ENCODE data around the gene ANKRD9. TPM values are rescaled to one million over a fixed set of nuclear protein-coding genes. Genes with fewer than 3 reads are reported as not detected.
A peak's percentile ranks its signal among the peaks of the same experiment; 100 is the strongest.

The ANKRD9 gene
- total RNA-seq, 1 donor from 2014 or later, result 10.8 TPM

GRCh38 chr14:102517392-102518062, 8.0 kb upstream of the ANKRD9 start:
- Histone ChIP-seq H2AFZ (replicated peaks) (peak overlapping the region; percentile 95), H4K20me1 (ENCODE audit: low read depth) (no peaks in the 10 kb centered on the region), H3K36me3 (no peaks in the 10 kb centered on the region), H3K9me3 (ENCODE audit: low read depth) (no peaks in the 10 kb centered on the region), H3F3A (ENCODE audit: low read depth) (peaks cover 21% of the 10 kb centered on the region), H3K4me2 (peak overlapping the region; percentile 81), H3K27me3 (peaks cover 15% of the 10 kb centered on the region), H3K9ac (no peak overlapping the region), H3K27ac (no peak overlapping the region), H3K79me2 (ENCODE audit: low read depth) (no peaks in the 10 kb centered on the region), H3K4me3 (peak overlapping the region; percentile 81), H3K4me1 (no peaks in the 10 kb centered on the region)
- no peak for TF ChIP-seq EZH2 (IDR thresholded peaks at IDR 0.05)
- no peak for TF ChIP-seq CTCF (IDR thresholded peaks at IDR 0.05)
- TF ChIP-seq EZH2phosphoT487 (IDR thresholded peaks at IDR 0.05), result no peak
- Mint-ChIP-seq H3K9me3 (no peaks in the 10 kb centered on the region), H3K4me3 (peak overlapping the region; percentile 83), H3K27ac (peak overlapping the region; percentile 72), H3K27me3 (ENCODE audit: insufficient read depth, low read depth) (peaks cover 9% of the 10 kb centered on the region), H3K4me1 (peaks cover 4% of the 10 kb centered on the region), H3K36me3 (no peaks in the 10 kb centered on the region)
- peak; percentile 64 for DNase-seq (ENCODE audit: low spot score)

GRCh38 chr14:102516531-102517391, 7.2 kb upstream of the ANKRD9 start:
- no peak overlapping the region for H3K27ac ChIP-seq
- TF ChIP-seq CTCF (IDR thresholded peaks at IDR 0.05) (peak; percentile 81), EZH2 (IDR thresholded peaks at IDR 0.05) (no peak)
- H3K4me2 ChIP-seq, result peak overlapping the region; percentile 81
- H3K36me3 ChIP-seq, result no peaks in the 10 kb centered on the region
- Mint-ChIP-seq H3K27me3 (ENCODE audit: insufficient read depth, low read depth) (peaks cover 9% of the 10 kb centered on the region), H3K36me3 (no peaks in the 10 kb centered on the region), H3K9me3 (no peaks in the 10 kb centered on the region), H3K27ac (peak overlapping the region; percentile 89), H3K4me1 (peaks cover 11% of the 10 kb centered on the region), H3K4me3 (peak overlapping the region; percentile 92)
- H3K79me2 ChIP-seq (ENCODE audit: low read depth), result no peaks in the 10 kb centered on the region
- no peaks in the 10 kb centered on the region for H3K9me3 ChIP-seq (ENCODE audit: low read depth)
- H3K4me1 ChIP-seq, result no peaks in the 10 kb centered on the region
- DNase-seq (ENCODE audit: low spot score), result peak; percentile 83
- no peak overlapping the region for H3K9ac ChIP-seq
- H3K27me3 ChIP-seq, result peaks cover 15% of the 10 kb centered on the region
- peak overlapping the region; percentile 81 for H3K4me3 ChIP-seq
- peaks cover 24% of the 10 kb centered on the region for H3F3A ChIP-seq (ENCODE audit: low read depth)
- H2AFZ ChIP-seq (replicated peaks), result peak overlapping the region; percentile 95
- no peaks in the 10 kb centered on the region for H4K20me1 ChIP-seq (ENCODE audit: low read depth)

GRCh38 chr14:102514987-102515733, 5.6 kb upstream of the ANKRD9 start:
- Histone ChIP-seq H3K4me2 (no peak overlapping the region), H3K27me3 (peaks cover 15% of the 10 kb centered on the region), H3K27ac (no peak overlapping the region), H3K4me3 (no peak overlapping the region), H3K9me3 (ENCODE audit: low read depth) (no peaks in the 10 kb centered on the region), H3F3A (ENCODE audit: low read depth) (peaks cover 38% of the 10 kb centered on the region), H3K36me3 (no peaks in the 10 kb centered on the region), H2AFZ (replicated peaks) (no peak overlapping the region), H3K4me1 (peaks cover 4% of the 10 kb centered on the region), H3K79me2 (ENCODE audit: low read depth) (no peaks in the 10 kb centered on the region), H4K20me1 (ENCODE audit: low read depth) (no peaks in the 10 kb centered on the region), H3K9ac (no peak overlapping the region)
- DNase-seq (ENCODE audit: low spot score), result no peak
- no peaks in the 10 kb centered on the region for H3K36me3 Mint-ChIP-seq
- no peak for TF ChIP-seq EZH2phosphoT487 (IDR thresholded peaks at IDR 0.05)
- no peak for TF ChIP-seq CTCF (IDR thresholded peaks at IDR 0.05)
- no peak for TF ChIP-seq EZH2 (IDR thresholded peaks at IDR 0.05)
- peaks cover 11% of the 10 kb centered on the region for H3K27me3 Mint-ChIP-seq (ENCODE audit: insufficient read depth, low read depth)
- no peaks in the 10 kb centered on the region for H3K9me3 Mint-ChIP-seq
- H3K27ac Mint-ChIP-seq, result no peak overlapping the region
- H3K4me1 Mint-ChIP-seq, result peaks cover 24% of the 10 kb centered on the region
- H3K4me3 Mint-ChIP-seq, result no peak overlapping the region

Data from neural progenitor cell (in vitro differentiated cells).